HCT116 (cell line): ENCODE data around the gene SCAF8. TPM values are rescaled to one million over a fixed set of nuclear protein-coding genes. Genes with fewer than 3 reads are reported as not detected.

Experiments
- ATAC-seq: fragments of 200-7000 bp; cut with Tn5 transposase; 2 replicates; pipeline ENCODE4 v1.9.1; 2020; ENCODE audit warnings: mild to moderate bottlenecking, moderate library complexity
- BruUV-seq: library from RNA; stranded (reverse); fragments of 400-500 nt; replicated peaks from 2 replicates; lab custom pipeline; 2021; lab: Mats Ljungman, UMichigan
- CTCF ChIA-PET: fragments of 300-600 bp; sonication (Branson Sonifier 250); formaldehyde crosslinking; loops from one replicate; lab custom pipeline; 2021; ENCODE audit warnings: antibody characterized with exemption; lab: Charles Lee
- POLR2A ChIA-PET: fragments of 300-600, 350-600 bp; sonication (Branson Sonifier 250); formaldehyde crosslinking; loops from one replicate; lab custom pipeline; 2021; ENCODE audit warnings: antibody characterized with exemption; lab: Charles Lee
- RAD21 ChIA-PET, 2 experiments: fragments of 300-600 bp; sonication (Branson Sonifier 250); formaldehyde crosslinking; loops; one replicate each; lab custom pipeline; 2023; ENCODE audit warnings: low total read pairs in 2 of 2; ENCODE audit not compliant: uncharacterized antibody in 2 of 2, unreplicated experiment in 2 of 2, low non-redundant PET in 1 of 2; lab: Charles Lee
- DNase-seq: peaks from one replicate; pipeline ENCODE4 v3.0.0-alpha.2; 2010; ENCODE audit warnings: low read depth, low spot score
- H2AFZ ChIP-seq: fragments of 200-600 bp; shearing (Covaris generic), sonication (generic); 2 replicates; pipeline ENCODE4 v1.6.1; 2017; ENCODE audit warnings: low read depth, mixed run types, mixed read lengths, antibody characterized with exemption, low read length; ENCODE audit not compliant: poor library complexity, severe bottlenecking
- H3K27ac ChIP-seq: 2 replicates; pipeline ENCODE4 v1.5.1; 2012; ENCODE audit warnings: low read depth, low read length
- H3K27me3 ChIP-seq: fragments of 200-600 bp; sonication (generic); 2 replicates; pipeline ENCODE4 v1.6.1; 2016; ENCODE audit warnings: mixed run types, low read length, mixed read lengths; ENCODE audit not compliant: insufficient read depth
- H3K36me3 ChIP-seq, 2 experiments: fragments of 200-500 bp in 1 of 2; fragments of 200-600 bp in 1 of 2; sonication (Bioruptor generic) in 1 of 2; sonication (generic) in 1 of 2; 2 replicates each; pipeline versions ENCODE4 v1.5.1 to v1.6.1; 2014 to 2016; ENCODE audit warnings: low read length in 2 of 2, inconsistent platforms in 1 of 2, mixed read lengths in 1 of 2, mixed run types in 1 of 2; ENCODE audit not compliant: insufficient read depth in 2 of 2, control insufficient read depth in 1 of 2
- H3K4me1 ChIP-seq, 2 experiments: fragments of 200-600 bp in 1 of 2; sonication (generic) in 1 of 2; 2 replicates each; pipeline versions ENCODE4 v1.5.1 to v1.6.1; 2012 to 2017; ENCODE audit warnings: low read length in 2 of 2, inconsistent platforms in 1 of 2, mild to moderate bottlenecking in 1 of 2, mixed read lengths in 1 of 2, mixed run types in 1 of 2, moderate library complexity in 1 of 2; ENCODE audit not compliant: insufficient read depth in 2 of 2, control insufficient read depth in 1 of 2
- H3K4me2 ChIP-seq: fragments of 200-600 bp; sonication (generic); 2 replicates; pipeline ENCODE4 v1.6.1; 2017; ENCODE audit warnings: mixed run types, low read length, mixed read lengths
- H3K4me3 ChIP-seq, 2 experiments: fragments of 200-600 bp in 1 of 2; sonication (generic) in 1 of 2; replicated peaks in 1 of 2; 2 replicates each; pipeline ENCODE4 v1.5.1; 2011 to 2016; ENCODE audit warnings: low read length in 2 of 2, control low read depth in 1 of 2, low read depth in 1 of 2, mild to moderate bottlenecking in 1 of 2, mixed read lengths in 1 of 2, mixed run types in 1 of 2
- H3K79me2 ChIP-seq: fragments of 200-600 bp; sonication (generic); 2 replicates; pipeline ENCODE4 v1.6.1; 2017; ENCODE audit warnings: mild to moderate bottlenecking, mixed run types, low read length, moderate library complexity, mixed read lengths; ENCODE audit not compliant: insufficient read depth
- H3K9ac ChIP-seq: fragments of 200-600 bp; sonication (generic); 2 replicates; pipeline ENCODE4 v1.6.1; 2016; ENCODE audit warnings: low read length, mixed read lengths
- H3K9me2 ChIP-seq: fragments of 200-600 bp; sonication (generic), shearing (Covaris generic); 2 replicates; pipeline ENCODE4 v1.6.1; 2017; ENCODE audit warnings: mixed run types, mild to moderate bottlenecking, moderate library complexity; ENCODE audit not compliant: insufficient read depth
- H3K9me3 ChIP-seq, 2 experiments: fragments of 200-500 bp in 1 of 2; fragments of 200-600 bp in 1 of 2; sonication (Bioruptor generic) in 1 of 2; sonication (generic) in 1 of 2; 2 replicates each; pipeline ENCODE4 v1.6.1; 2014 to 2017; ENCODE audit warnings: low read length in 2 of 2, mixed read lengths in 2 of 2, inconsistent platforms in 1 of 2, low read depth in 1 of 2, mild to moderate bottlenecking in 1 of 2, mixed run types in 1 of 2, moderate library complexity in 1 of 2; ENCODE audit not compliant: control insufficient read depth in 1 of 2, insufficient read depth in 1 of 2
- H4K20me1 ChIP-seq: fragments of 200-600 bp; sonication (generic), shearing (Covaris generic); 2 replicates; pipeline ENCODE4 v1.6.1; 2017; ENCODE audit warnings: mixed run types, mild to moderate bottlenecking, moderate library complexity; ENCODE audit not compliant: insufficient read depth
- CEBPB ChIP-seq: IDR thresholded peaks from 2 replicates; pipeline ENCODE4 v1.6.1; 2012; ENCODE audit warnings: low read depth
- CTCF ChIP-seq, 3 experiments: fragments of 200-600 bp in 1 of 3; sonication (generic) in 1 of 3; IDR thresholded peaks in 2 of 3; conservative IDR thresholded peaks in 1 of 3; 2 replicates each; pipeline ENCODE4 v1.5.1; 2012 to 2017; ENCODE audit warnings: low read depth in 2 of 3, low read length in 2 of 3, antibody characterized with exemption in 1 of 3, borderline replicate concordance in 1 of 3, control low read depth in 1 of 3, mild to moderate bottlenecking in 1 of 3, mixed read lengths in 1 of 3, mixed run types in 1 of 3, moderate library complexity in 1 of 3; ENCODE audit not compliant: insufficient read depth in 1 of 3
- EGR1 ChIP-seq: IDR thresholded peaks from 2 replicates; pipeline ENCODE4 v1.6.1; 2012; ENCODE audit warnings: low read depth
- FOSL1 ChIP-seq: IDR thresholded peaks from 2 replicates; pipeline ENCODE4 v1.6.1; 2012; ENCODE audit warnings: low read depth
- JUND ChIP-seq: IDR thresholded peaks from 2 replicates; pipeline ENCODE4 v1.6.1; 2012
- POLR2A ChIP-seq: IDR thresholded peaks from 2 replicates; pipeline ENCODE4 v1.7.0; 2011; ENCODE audit warnings: borderline replicate concordance; ENCODE audit not compliant: insufficient read depth, insufficient read length; ENCODE audit errors: extremely low read depth
- RAD21 ChIP-seq: IDR thresholded peaks from 2 replicates; pipeline ENCODE4 v1.6.1; 2012; ENCODE audit warnings: low read depth, mild to moderate bottlenecking
- SIN3A ChIP-seq: IDR thresholded peaks from 2 replicates; pipeline ENCODE4 v1.6.1; 2012; ENCODE audit warnings: low read depth
- SP1 ChIP-seq: IDR thresholded peaks from 2 replicates; pipeline ENCODE4 v1.6.1; 2012; ENCODE audit warnings: low read depth
- YY1 ChIP-seq: IDR thresholded peaks from 2 replicates; pipeline ENCODE4 v1.6.1; 2011; ENCODE audit warnings: low read length, low read depth, moderate library complexity, mild to moderate bottlenecking; ENCODE audit not compliant: insufficient replicate concordance; ENCODE audit errors: extremely low read depth
- ZFX ChIP-seq: fragments of 450-650 bp; IDR thresholded peaks from 2 replicates; pipeline ENCODE4 v1.6.1; 2017
- ZNF274 ChIP-seq: fragments of 200-500 bp; sonication (Bioruptor generic); IDR thresholded peaks from 2 replicates; pipeline ENCODE4 v1.6.1; 2014; ENCODE audit warnings: mild to moderate bottlenecking, low read depth, low read length, inconsistent platforms
- intact Hi-C: fragments of 100-400 bp; cut with micrococcal nuclease; formaldehyde crosslinking; loops from 2 replicates; pipeline ENCODE4 v1.10.0; 2022
- total RNA-seq: library from RNA; stranded (reverse); gene quantifications from one replicate; pipeline ENCODE4 v1.2.1, GENCODE V29; 2021; ENCODE audit not compliant: unreplicated experiment

The SCAF8 gene
- total RNA-seq, 1 experiment from 2014 or later = 34.6 TPM

DNA sequence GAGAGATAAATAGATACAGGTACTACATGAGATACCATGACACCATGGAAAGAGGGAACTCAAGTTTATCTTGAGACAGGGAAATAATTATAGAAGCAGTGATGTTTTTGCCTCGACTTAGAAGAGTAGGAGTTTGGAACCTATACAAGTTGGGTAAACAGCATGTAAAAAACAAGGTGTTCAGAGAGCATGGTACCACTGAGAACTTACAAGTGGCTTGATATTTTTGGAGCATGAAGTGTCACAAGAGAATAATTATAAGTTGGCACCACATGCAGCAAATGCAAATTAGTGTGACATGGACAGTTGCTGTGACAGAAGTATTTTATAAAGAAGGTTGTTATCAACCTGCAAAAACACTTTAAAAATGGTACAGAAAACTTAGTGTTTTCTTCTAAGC lies 47.1 kb upstream of the SCAF8 start:
- RAD21 ChIA-PET = no interaction called here
- POLR2A ChIA-PET = no interaction called here

More for the DNA sequence above, 47.1 kb upstream of the SCAF8 start:
- intact Hi-C loops = no loop called here
- no peaks in the 10 kb centered on the region for H3K79me2 ChIP-seq
- TF ChIP-seq SIN3A (no peak), FOSL1 (no peak), POLR2A (no peak), ZFX (no peak), CEBPB (no peak), YY1 (no peak), RAD21 (no peak), ZNF274 (no peak), SP1 (no peak), JUND (no peak), EGR1 (no peak), CTCF (IDR thresholded peaks at IDR 0.05 in 2 of 3, conservative IDR thresholded peaks at IDR 0.05 in 1 of 3; ENCODE audit: borderline replicate concordance in 1 of 3, insufficient read depth in 1 of 3, low read depth in 2 of 3, low read length in 2 of 3) (no peak)
- H3K27me3 ChIP-seq = no peaks in the 10 kb centered on the region
- no peak overlapping the region for H3K4me3 ChIP-seq
- no peaks in the 10 kb centered on the region for H3K4me1 ChIP-seq
- CTCF ChIA-PET = no interaction called here
- no peak overlapping the region for H3K9ac ChIP-seq
- H3K27ac ChIP-seq = no peak overlapping the region
- no peak overlapping the region for H2AFZ ChIP-seq
- no peaks in the 10 kb centered on the region for H3K36me3 ChIP-seq
- no peaks in the 10 kb centered on the region for H3K9me3 ChIP-seq
- no peaks in the 10 kb centered on the region for H3K9me2 ChIP-seq
- ATAC-seq (no peak), DNase-seq (no peak)
- no TSS peak for BruUV-seq
- no peaks in the 10 kb centered on the region for H4K20me1 ChIP-seq
- H3K4me2 ChIP-seq = no peak overlapping the region
